ENCODE results near the gene KCTD6. TPM values are rescaled to one million over a fixed set of nuclear protein-coding genes. Genes with fewer than 3 reads are reported as not detected.

The KCTD6 gene
- total RNA-seq, 4 donors from 2014 or later = 16.1 to 19.4 (median 17.8) TPM

GRCh38 chr3:58490860-58491501 is 915 bp upstream of the KCTD6 start:
- H3K4me1 ChIP-seq = peaks cover 3 to 58% (median 38%) of the 10 kb centered on the region in 4 donors
- DNase-seq (ENCODE audit: low spot score in 2 of 2) = no peak
- 62 to 67% methylated on average over 16 to 19 of the region's 19 CpGs for WGBS, 2 donors

DNA sequence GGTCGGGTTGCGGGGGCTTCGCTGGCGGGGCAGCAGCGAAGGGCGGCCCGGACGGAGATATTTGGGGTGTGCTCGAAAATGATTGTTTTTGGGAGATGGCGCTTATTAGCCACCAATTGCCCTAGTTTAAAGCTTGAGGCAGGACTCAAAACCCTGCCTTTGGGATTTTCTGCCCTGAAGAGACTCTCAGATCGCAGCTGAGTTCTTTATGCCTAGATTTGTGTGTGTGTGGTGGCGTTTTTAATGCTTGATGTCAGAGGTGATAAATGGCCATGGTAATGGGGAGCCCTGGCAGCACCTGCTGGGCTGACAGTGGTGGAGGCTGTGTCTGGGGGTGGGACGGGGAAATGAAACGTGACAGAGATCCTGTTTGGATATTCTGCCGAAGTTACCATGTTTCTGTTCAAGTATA is 604 bp downstream of the KCTD6 start:
- 0% methylated on average over 7 to 15 of the region's 15 CpGs for WGBS, 2 donors
- TF ChIP-seq CTCF (IDR thresholded peaks at IDR 0.05) (no peak), POLR2A (IDR thresholded peaks at IDR 0.05) (no peak), EP300 (IDR thresholded peaks at IDR 0.05) (no peak)
- peaks cover 3 to 66% (median 43%) of the 10 kb centered on the region in 4 donors for H3K4me1 ChIP-seq

More at GRCh38 chr3:58490860-58491501, 915 bp upstream of the KCTD6 start:
- H3K9me3 ChIP-seq = no peaks in the 10 kb centered on the region
- no peaks in the 10 kb centered on the region for H3K36me3 ChIP-seq
- H3K27me3 ChIP-seq = no peaks in the 10 kb centered on the region
- H3K4me3 ChIP-seq = peak overlapping the region; percentile 26 to 92 (median 54)
- TF ChIP-seq EP300 (IDR thresholded peaks at IDR 0.05) = no peak
- TF ChIP-seq CTCF (IDR thresholded peaks at IDR 0.05) = no peak
- no peak for TF ChIP-seq POLR2A (IDR thresholded peaks at IDR 0.05)
- H3K27ac ChIP-seq = peak overlapping the region; percentile 69 to 92 (median 84)

GRCh38 chr3:58494107-58494506 is 2.2 kb downstream of the KCTD6 start:
- H3K4me3 ChIP-seq = no peak overlapping the region
- no peaks in the 10 kb centered on the region for H3K27me3 ChIP-seq
- H3K36me3 ChIP-seq = peaks cover 0 to under 1% (median 0%) of the 10 kb centered on the region in 3 donors
- WGBS, 2 donors = 47 to 54% methylated on average over 3 of the region's 3 CpGs
- TF ChIP-seq EP300 (IDR thresholded peaks at IDR 0.05) (no peak), POLR2A (IDR thresholded peaks at IDR 0.05) (no peak), CTCF (IDR thresholded peaks at IDR 0.05) (no peak)
- no peak for DNase-seq (ENCODE audit: low spot score in 2 of 2)
- no peak overlapping the region for H3K27ac ChIP-seq
- H3K9me3 ChIP-seq = no peaks in the 10 kb centered on the region
- peaks cover 3 to 79% (median 47%) of the 10 kb centered on the region in 4 donors for H3K4me1 ChIP-seq

More for the DNA sequence above, 604 bp downstream of the KCTD6 start:
- H3K9me3 ChIP-seq = no peaks in the 10 kb centered on the region
- H3K4me3 ChIP-seq = peak overlapping the region; percentile 65 to 92 (median 74)
- peak overlapping the region; percentile 16 to 92 (median 82) for H3K27ac ChIP-seq
- no peaks in the 10 kb centered on the region for H3K36me3 ChIP-seq
- DNase-seq (ENCODE audit: low spot score in 2 of 2) = no peak
- no peaks in the 10 kb centered on the region for H3K27me3 ChIP-seq

DNA sequence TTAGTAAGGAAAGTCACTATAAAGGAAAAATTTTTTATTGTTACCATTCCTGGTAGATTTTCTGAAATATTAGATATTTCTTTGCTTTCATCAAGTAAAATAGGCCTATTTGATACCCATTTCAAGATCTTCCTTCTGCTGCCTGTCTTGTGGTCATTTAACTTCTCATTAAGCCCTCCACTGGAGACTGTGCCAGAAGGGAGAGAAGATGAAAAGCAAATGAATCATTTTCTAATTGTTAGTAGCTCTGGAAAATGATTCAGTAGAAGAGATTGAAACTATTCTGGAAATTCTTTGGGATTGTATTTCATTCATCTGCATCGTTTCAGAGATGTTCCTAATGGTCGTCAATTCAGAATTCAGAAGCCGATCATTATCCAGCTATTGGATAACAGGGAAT is 3.2 kb downstream of the KCTD6 start:
- H3K4me1 ChIP-seq = peaks cover 3 to 83% (median 46%) of the 10 kb centered on the region in 4 donors
- no peaks in the 10 kb centered on the region for H3K27me3 ChIP-seq
- H3K4me3 ChIP-seq = no peak overlapping the region
- no peaks in the 10 kb centered on the region for H3K9me3 ChIP-seq
- TF ChIP-seq POLR2A (IDR thresholded peaks at IDR 0.05) = no peak
- no peak for TF ChIP-seq EP300 (IDR thresholded peaks at IDR 0.05)
- TF ChIP-seq CTCF (IDR thresholded peaks at IDR 0.05) = no peak
- 55 to 67% methylated on average over 3 of the region's 3 CpGs for WGBS, 2 donors
- H3K27ac ChIP-seq = no peak overlapping the region
- peaks cover 0 to 7% (median 0%) of the 10 kb centered on the region in 3 donors for H3K36me3 ChIP-seq
- DNase-seq (ENCODE audit: low spot score in 2 of 2) = no peak

GRCh38 chr3:58496206-58496857 is 4.4 kb downstream of the KCTD6 start:
- Histone ChIP-seq H3K27ac (peak overlapping the region in 2 of 4 donors; percentile 42 to 57), H3K4me3 (no peak overlapping the region), H3K36me3 (peaks cover 0 to 17% (median 3%) of the 10 kb centered on the region in 3 donors), H3K9me3 (no peaks in the 10 kb centered on the region), H3K27me3 (no peaks in the 10 kb centered on the region), H3K4me1 (peaks cover 3 to 70% (median 39%) of the 10 kb centered on the region in 4 donors)
- TF ChIP-seq EP300 (IDR thresholded peaks at IDR 0.05) (no peak), POLR2A (IDR thresholded peaks at IDR 0.05) (no peak), CTCF (IDR thresholded peaks at IDR 0.05) (no peak)
- WGBS, 2 donors = 80 to 84% methylated on average over 5 of the region's 5 CpGs
- no peak for DNase-seq (ENCODE audit: low spot score in 2 of 2)
